ENCODE measurements around the gene EME2. TPM values are rescaled to one million over a fixed set of nuclear protein-coding genes. Genes with fewer than 3 reads are reported as not detected.

The EME2 gene
- total and polyA plus RNA-seq, 2 of the 13 experiments (the other 11 are each of a cell fraction or from before 2014, with no cell fraction given), result 4.4 to 7.6 TPM

DNA sequence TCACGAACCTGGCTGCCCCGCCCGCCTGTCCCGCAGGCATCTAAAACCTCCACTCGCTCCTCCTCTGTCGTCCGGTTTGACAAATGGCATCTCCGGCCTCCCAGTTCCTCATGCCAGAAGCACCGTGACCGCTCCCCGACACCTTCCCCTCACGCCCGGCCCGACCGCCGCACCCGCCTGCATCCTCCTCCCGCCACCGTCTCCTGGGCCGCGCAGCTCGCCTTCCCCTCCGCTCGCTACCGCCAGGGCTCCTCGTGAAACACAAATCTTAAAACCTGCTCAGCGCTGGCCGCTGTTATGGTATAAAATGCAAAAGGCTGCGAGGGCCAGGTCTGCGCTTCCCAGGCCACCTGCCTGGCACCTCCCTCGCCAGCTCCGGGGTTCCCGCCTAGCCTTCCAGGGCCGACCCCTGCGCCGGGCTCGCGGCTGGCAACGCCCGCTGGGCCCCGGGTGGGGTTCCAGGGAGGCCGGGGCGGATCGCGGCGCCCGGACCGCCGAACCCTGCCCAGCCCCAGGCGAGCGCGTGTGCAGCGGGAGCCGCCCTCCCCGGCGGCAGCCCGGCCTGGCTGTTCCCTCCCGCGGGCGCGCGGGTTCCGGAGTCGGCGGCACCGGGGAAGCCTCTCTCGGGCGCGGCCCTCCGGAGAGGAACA, 9.3 kb downstream of the EME2 start (continued):
- peak; percentile 46; the same call in 1 of the 2 replicates for TF ChIP-seq POLR2G (IDR thresholded peaks at IDR 0.05; ENCODE audit: low read depth, low read length)
- 0 out of 2 replicates have a peak, but pooled peaks have one; percentile 13 for TF ChIP-seq RNF2 (conservative IDR thresholded peaks at IDR 0.05; ENCODE audit: low read depth)
- TF ChIP-seq SRSF1 (optimal IDR thresholded peaks at IDR 0.05; ENCODE audit: low read depth, low read length), result no peak
- TF ChIP-seq ZNF274 (CRISPR knock-in tag; IDR thresholded peaks at IDR 0.05), result no peak
- no peak for TF ChIP-seq ZNF558 (CRISPR knock-in tag; IDR thresholded peaks at IDR 0.05; ENCODE audit: borderline replicate concordance)
- TF ChIP-seq, protein P1, sequence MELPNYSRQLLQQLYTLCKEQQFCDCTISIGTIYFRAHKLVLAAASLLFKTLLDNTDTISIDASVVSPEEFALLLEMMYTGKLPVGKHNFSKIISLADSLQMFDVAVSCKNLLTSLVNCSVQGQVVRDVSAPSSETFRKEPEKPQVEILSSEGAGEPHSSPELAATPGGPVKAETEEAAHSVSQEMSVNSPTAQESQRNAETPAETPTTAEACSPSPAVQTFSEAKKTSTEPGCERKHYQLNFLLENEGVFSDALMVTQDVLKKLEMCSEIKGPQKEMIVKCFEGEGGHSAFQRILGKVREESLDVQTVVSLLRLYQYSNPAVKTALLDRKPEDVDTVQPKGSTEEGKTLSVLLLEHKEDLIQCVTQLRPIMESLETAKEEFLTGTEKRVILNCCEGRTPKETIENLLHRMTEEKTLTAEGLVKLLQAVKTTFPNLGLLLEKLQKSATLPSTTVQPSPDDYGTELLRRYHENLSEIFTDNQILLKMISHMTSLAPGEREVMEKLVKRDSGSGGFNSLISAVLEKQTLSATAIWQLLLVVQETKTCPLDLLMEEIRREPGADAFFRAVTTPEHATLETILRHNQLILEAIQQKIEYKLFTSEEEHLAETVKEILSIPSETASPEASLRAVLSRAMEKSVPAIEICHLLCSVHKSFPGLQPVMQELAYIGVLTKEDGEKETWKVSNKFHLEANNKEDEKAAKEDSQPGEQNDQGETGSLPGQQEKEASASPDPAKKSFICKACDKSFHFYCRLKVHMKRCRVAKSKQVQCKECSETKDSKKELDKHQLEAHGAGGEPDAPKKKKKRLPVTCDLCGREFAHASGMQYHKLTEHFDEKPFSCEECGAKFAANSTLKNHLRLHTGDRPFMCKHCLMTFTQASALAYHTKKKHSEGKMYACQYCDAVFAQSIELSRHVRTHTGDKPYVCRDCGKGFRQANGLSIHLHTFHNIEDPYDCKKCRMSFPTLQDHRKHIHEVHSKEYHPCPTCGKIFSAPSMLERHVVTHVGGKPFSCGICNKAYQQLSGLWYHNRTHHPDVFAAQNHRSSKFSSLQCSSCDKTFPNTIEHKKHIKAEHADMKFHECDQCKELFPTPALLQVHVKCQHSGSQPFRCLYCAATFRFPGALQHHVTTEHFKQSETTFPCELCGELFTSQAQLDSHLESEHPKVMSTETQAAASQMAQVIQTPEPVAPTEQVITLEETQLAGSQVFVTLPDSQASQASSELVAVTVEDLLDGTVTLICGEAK (IDR thresholded peaks at IDR 0.05), result no peak
- TF ChIP-seq, protein P1 (CRISPR knock-in tag; IDR thresholded peaks at IDR 0.05), result no peak
- TF ChIP-seq ZSCAN20 (CRISPR knock-in tag; IDR thresholded peaks at IDR 0.05; ENCODE audit: borderline replicate concordance), result peak; percentile 68; the same call in 1 of the 2 replicates
- no peak for TF ChIP-seq CHCHD3 (CRISPR knock-in tag; IDR thresholded peaks at IDR 0.05)
- no peak for TF ChIP-seq NFE2L2 (IDR thresholded peaks at IDR 0.05; ENCODE audit: low read length)
- TF ChIP-seq, protein P2, sequence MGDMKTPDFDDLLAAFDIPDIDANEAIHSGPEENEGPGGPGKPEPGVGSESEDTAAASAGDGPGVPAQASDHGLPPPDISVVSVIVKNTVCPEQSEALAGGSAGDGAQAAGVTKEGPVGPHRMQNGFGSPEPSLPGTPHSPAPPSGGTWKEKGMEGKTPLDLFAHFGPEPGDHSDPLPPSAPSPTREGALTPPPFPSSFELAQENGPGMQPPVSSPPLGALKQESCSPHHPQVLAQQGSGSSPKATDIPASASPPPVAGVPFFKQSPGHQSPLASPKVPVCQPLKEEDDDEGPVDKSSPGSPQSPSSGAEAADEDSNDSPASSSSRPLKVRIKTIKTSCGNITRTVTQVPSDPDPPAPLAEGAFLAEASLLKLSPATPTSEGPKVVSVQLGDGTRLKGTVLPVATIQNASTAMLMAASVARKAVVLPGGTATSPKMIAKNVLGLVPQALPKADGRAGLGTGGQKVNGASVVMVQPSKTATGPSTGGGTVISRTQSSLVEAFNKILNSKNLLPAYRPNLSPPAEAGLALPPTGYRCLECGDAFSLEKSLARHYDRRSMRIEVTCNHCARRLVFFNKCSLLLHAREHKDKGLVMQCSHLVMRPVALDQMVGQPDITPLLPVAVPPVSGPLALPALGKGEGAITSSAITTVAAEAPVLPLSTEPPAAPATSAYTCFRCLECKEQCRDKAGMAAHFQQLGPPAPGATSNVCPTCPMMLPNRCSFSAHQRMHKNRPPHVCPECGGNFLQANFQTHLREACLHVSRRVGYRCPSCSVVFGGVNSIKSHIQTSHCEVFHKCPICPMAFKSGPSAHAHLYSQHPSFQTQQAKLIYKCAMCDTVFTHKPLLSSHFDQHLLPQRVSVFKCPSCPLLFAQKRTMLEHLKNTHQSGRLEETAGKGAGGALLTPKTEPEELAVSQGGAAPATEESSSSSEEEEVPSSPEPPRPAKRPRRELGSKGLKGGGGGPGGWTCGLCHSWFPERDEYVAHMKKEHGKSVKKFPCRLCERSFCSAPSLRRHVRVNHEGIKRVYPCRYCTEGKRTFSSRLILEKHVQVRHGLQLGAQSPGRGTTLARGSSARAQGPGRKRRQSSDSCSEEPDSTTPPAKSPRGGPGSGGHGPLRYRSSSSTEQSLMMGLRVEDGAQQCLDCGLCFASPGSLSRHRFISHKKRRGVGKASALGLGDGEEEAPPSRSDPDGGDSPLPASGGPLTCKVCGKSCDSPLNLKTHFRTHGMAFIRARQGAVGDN (CRISPR knock-in tag; IDR thresholded peaks at IDR 0.05), result no peak; the same call in 1 of the 2 replicates
- TF ChIP-seq SAP130 (CRISPR knock-in tag; IDR thresholded peaks at IDR 0.05; ENCODE audit: low read depth), result no peak
- no peak for TF ChIP-seq ATF7 (IDR thresholded peaks at IDR 0.05)
- no peak for TF ChIP-seq ATF7 (CRISPR knock-in tag; IDR thresholded peaks at IDR 0.05)
- no peak for TF ChIP-seq ZNF510 (CRISPR knock-in tag; IDR thresholded peaks at IDR 0.05; ENCODE audit: low read depth)
- no peak for TF ChIP-seq ZNF543 (CRISPR knock-in tag; IDR thresholded peaks at IDR 0.05)

All from HepG2 (cell line).